ENCODE results near the gene APOM. TPM values are rescaled to one million over a fixed set of nuclear protein-coding genes. Genes with fewer than 3 reads are reported as not detected.

Gene APOM
- total RNA-seq, 1 experiment from 2014 or later = 3.5 TPM

- TF ChIP-seq AR (CRISPR knock-in tag; IDR thresholded peaks at IDR 0.05) = no peak
- TF ChIP-seq ZNF423 (CRISPR knock-in tag; IDR thresholded peaks at IDR 0.05) = no peak
- TF ChIP-seq ZNF219 (CRISPR knock-in tag; IDR thresholded peaks at IDR 0.05; ENCODE audit: borderline replicate concordance) = no peak
- no peak for TF ChIP-seq TP53 (CRISPR knock-in tag; IDR thresholded peaks at IDR 0.05)
- no peak for TF ChIP-seq NFE2L1 (CRISPR knock-in tag; IDR thresholded peaks at IDR 0.05)
- no peak for TF ChIP-seq ZNF281 (CRISPR knock-in tag; IDR thresholded peaks at IDR 0.05)
Observed at GRCh38 chr6:31701666-31702404, 46.1 kb downstream of the APOM start (continued).

GRCh38 chr6:31702405-31702818 is 46.7 kb downstream of the APOM start:
- ChIA-PET CTCF (interaction anchor here (0.8 to 2.2 kb wide), 9 partner anchors 13 to 250 kb away, joined by 4 to 15 read pairs (median 7); partner anchors contain the start of genes DDAH2, LY6G5C and VARS1), POLR2A (interaction anchor here (1.2 to 1.3 kb wide), 3 partner anchors 38 to 125 kb away, joined by 4 to 5 read pairs (median 4); partner anchors contain the start of genes GPANK1 and HSPA1B)
- H3K4me3 Mint-ChIP-seq = peak overlapping the region; percentile 95
- H3K27me3 Mint-ChIP-seq (ENCODE audit: low read depth) = peaks cover 7% of the 10 kb centered on the region; the same call in 1 of the 2 replicates
- peak; percentile 14 for ATAC-seq
- H3K27ac Mint-ChIP-seq = peak overlapping the region; percentile 94
- H3K9me3 Mint-ChIP-seq = no peaks in the 10 kb centered on the region
- no peak for TF ChIP-seq NR2C2 (CRISPR knock-in tag; IDR thresholded peaks at IDR 0.05)
- peaks cover 12% of the 10 kb centered on the region for H3K4me1 Mint-ChIP-seq
- no peak for DNase-seq (ENCODE audit: low spot score)
- H3K36me3 Mint-ChIP-seq = no peaks in the 10 kb centered on the region; the same call in 1 of the 2 replicates

- H3K36me3 Mint-ChIP-seq = no peaks in the 10 kb centered on the region; the same call in 1 of the 2 replicates
- H3K27ac Mint-ChIP-seq = peak within 1 kb of the TSS; percentile 99
- H3K4me1 Mint-ChIP-seq = peaks cover 12% of the 10 kb centered on the region
- peaks cover 7% of the 10 kb centered on the region; the same call in 1 of the 2 replicates for H3K27me3 Mint-ChIP-seq (ENCODE audit: low read depth)
- H3K9me3 Mint-ChIP-seq = no peaks in the 10 kb centered on the region
- DNase-seq (ENCODE audit: low spot score) = peak; percentile 98
- POLR2A ChIA-PET = interaction anchor here (1.0 to 1.3 kb wide), 5 partner anchors 14 to 124 kb away, joined by 3 to 5 read pairs (median 4); partner anchors contain the start of genes C6orf47, GPANK1 and HSPA1B
- CTCF ChIA-PET = interaction anchor here (0.6 to 2.2 kb wide), 19 partner anchors 9 to 249 kb away, joined by 3 to 15 read pairs (median 5); partner anchors contain the start of genes DDAH2, LY6G5C, MPIG6B and VARS1
- peak within 1 kb of the TSS; percentile 95 for H3K4me3 Mint-ChIP-seq
- ATAC-seq = peak; percentile 95
- TF ChIP-seq ATF2 (CRISPR knock-in tag; IDR thresholded peaks at IDR 0.05; ENCODE audit: borderline replicate concordance, low read depth) (no peak), EMX1 (CRISPR knock-in tag; IDR thresholded peaks at IDR 0.05) (no peak), NR2C2 (CRISPR knock-in tag; IDR thresholded peaks at IDR 0.05) (no peak), SP1 (CRISPR knock-in tag; conservative IDR thresholded peaks at IDR 0.05) (peak; percentile 68), FOXK1 (CRISPR knock-in tag; IDR thresholded peaks at IDR 0.05) (0 out of 2 replicates have a peak, but pooled peaks have one; percentile 45), E2F4 (CRISPR knock-in tag; IDR thresholded peaks at IDR 0.05; ENCODE audit: borderline replicate concordance, low read depth) (no peak), ATF3 (CRISPR knock-in tag; conservative IDR thresholded peaks at IDR 0.05) (no peak), CDX4 (CRISPR knock-in tag; IDR thresholded peaks at IDR 0.05; ENCODE audit: borderline replicate concordance) (no peak), USF1 (CRISPR knock-in tag; IDR thresholded peaks at IDR 0.05) (no peak), ZNF263 (CRISPR knock-in tag; IDR thresholded peaks at IDR 0.05; ENCODE audit: low read depth) (no peak), FOXP1 (CRISPR knock-in tag; IDR thresholded peaks at IDR 0.05; ENCODE audit: borderline replicate concordance) (no peak), CREM (CRISPR knock-in tag; IDR thresholded peaks at IDR 0.05) (0 out of 2 replicates have a peak, but pooled peaks have one; percentile 44), ZNF423 (CRISPR knock-in tag; IDR thresholded peaks at IDR 0.05) (no peak)
Observed at GRCh38 chr6:31702819-31703716, 47.4 kb downstream of the APOM start, which contains the start of gene ABHD16A. TSS of gene ABHD16A (minus strand) at chr6:31703324. CDS start at chr6:31703281, 43 bp downstream.
